ENCODE measurements around the gene SNIP1.
"Not testable (repeated sequence)": the region's sequence is repeated elsewhere in the genome, so short reads cannot be mapped to it uniquely, and the experiment has no call there.

Gene SNIP1

DNA sequence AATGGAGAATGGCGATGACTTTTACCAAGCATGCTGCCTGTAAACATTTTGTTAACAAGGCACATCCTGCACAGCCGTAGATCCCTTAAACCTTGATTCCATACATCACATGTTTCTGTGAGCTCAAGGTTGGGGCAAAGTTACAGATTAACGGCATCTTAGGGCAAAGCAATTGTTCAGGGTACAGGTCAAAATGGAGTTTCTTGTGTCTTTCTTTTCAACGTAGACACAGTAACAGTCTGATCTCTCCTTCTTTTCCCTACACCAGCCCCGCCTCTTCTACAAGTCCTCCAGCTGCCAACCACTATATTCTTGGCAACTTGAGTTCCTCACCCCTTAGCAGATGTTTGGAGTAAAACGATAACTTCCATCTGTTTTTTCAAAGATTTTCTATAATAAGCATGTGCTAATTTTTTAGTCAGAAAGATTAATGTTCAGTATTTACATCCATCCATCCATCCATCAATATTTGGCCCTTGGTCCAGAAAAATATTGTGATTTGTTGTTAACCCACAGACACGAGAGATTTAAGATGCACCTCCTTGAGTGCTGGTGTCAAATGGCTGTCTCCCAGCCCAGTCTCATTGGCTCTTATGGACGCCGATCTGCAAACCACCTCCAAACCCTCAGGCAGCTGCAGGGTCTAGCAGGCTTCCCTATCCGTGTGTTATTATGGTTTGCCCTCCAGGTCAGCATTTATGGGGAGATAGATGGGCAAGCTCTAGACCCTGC, 6.5 kb upstream of the SNIP1 start:
- DNase-seq (ENCODE audit: low spot score), result no peak
- TF ChIP-seq CTCF (IDR thresholded peaks at IDR 0.05; ENCODE audit: extremely low read depth, insufficient read depth, missing control alignments), result no peak
- in situ Hi-C loops (cut with MboI; ENCODE audit: low pct_unique_long_range_greater_than_20kb, low sequenced_read_pairs, unreplicated experiment), result loop anchor here (25.0 kb wide), 1 partner anchor 302 kb away; the partner anchor contains the start of gene MTF1

GRCh38 chr1:37559957-37560379, 5.9 kb upstream of the SNIP1 start:
- in situ Hi-C loops (cut with MboI; ENCODE audit: low pct_unique_long_range_greater_than_20kb, low sequenced_read_pairs, unreplicated experiment), result loop anchor here (25.0 kb wide), 1 partner anchor 302 kb away; the partner anchor contains the start of gene MTF1
- not testable (repeated sequence) for DNase-seq (ENCODE audit: low spot score)

- no peak for DNase-seq (ENCODE audit: low spot score)
- in situ Hi-C loops (cut with MboI; ENCODE audit: low pct_unique_long_range_greater_than_20kb, low sequenced_read_pairs, unreplicated experiment), result loop anchor here (25.0 kb wide), 1 partner anchor 303 kb away; the partner anchor contains the start of gene MTF1
- no peak for TF ChIP-seq CTCF (IDR thresholded peaks at IDR 0.05; ENCODE audit: extremely low read depth, insufficient read depth, missing control alignments)
Measured at GRCh38 chr1:37559080-37559479, 5.0 kb upstream of the SNIP1 start.

- no peak for TF ChIP-seq CTCF (IDR thresholded peaks at IDR 0.05; ENCODE audit: extremely low read depth, insufficient read depth, missing control alignments)
- DNase-seq (ENCODE audit: low spot score), result no peak
- in situ Hi-C loops (cut with MboI; ENCODE audit: low pct_unique_long_range_greater_than_20kb, low sequenced_read_pairs, unreplicated experiment), result loop anchor here (25.0 kb wide), 1 partner anchor 304 kb away; the partner anchor contains the start of gene MTF1
Measured at GRCh38 chr1:37558411-37558810, 4.3 kb upstream of the SNIP1 start.

DNA sequence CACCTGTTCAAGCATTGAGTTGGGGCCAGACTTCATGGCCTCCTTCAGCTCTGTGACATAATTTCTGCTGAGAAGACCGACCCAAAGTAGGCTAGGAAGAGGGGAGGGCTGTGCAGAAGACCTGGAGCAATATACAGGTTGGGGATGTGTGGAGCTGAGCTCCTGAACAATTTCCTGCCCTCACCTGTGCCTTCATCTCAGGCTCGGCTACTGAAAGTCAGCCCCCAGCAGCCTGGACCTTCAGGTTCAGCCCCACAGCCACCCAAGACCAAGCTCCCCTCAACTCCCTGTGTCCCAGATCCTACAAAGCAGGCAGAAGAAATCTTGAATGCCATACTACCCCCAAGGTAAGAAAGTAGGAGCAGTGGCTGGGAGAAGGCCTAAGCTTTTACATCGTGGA, 3.3 kb upstream of the SNIP1 start:
- in situ Hi-C loops (cut with MboI; ENCODE audit: low pct_unique_long_range_greater_than_20kb, low sequenced_read_pairs, unreplicated experiment), result loop anchor here (25.0 kb wide), 1 partner anchor 305 kb away; the partner anchor contains the start of gene MTF1

DNA sequence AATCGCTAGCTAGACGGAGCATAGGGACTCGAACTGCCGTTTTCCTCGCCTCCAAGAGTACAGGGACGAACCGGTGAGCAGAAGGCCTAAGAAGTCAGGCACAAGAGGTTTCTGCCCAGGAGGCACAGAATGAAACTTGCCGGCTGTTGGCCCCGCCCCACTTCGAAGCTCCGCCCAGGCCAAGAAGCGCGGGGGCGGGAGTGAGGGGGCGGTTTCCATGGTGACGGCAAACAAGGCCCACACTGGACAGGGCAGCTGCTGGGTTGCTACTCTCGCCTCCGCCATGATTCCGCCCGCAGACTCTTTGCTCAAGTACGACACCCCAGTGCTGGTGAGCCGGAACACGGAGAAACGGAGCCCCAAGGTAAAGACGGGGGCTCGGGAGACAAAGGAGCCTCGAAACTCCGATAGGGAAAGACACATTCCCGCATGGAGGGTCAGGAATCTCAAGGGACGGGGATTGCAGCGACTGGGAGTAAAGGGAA, 2.7 kb upstream of the SNIP1 start, which contains the start of gene DNALI1:
Gene DNALI1 (plus strand): TSS at position 229 of the 485 bp plus-strand sequence. CDS start 55 bp downstream, at position 284.
- in situ Hi-C loops (cut with MboI; ENCODE audit: low pct_unique_long_range_greater_than_20kb, low sequenced_read_pairs, unreplicated experiment), result loop anchor here (25.0 kb wide), 1 partner anchor 306 kb away; the partner anchor contains the start of gene MTF1
- DNase-seq (ENCODE audit: low spot score), result peak; percentile 72

More for the DNA sequence above, 3.3 kb upstream of the SNIP1 start:
- DNase-seq (ENCODE audit: low spot score), result no peak
- TF ChIP-seq CTCF (IDR thresholded peaks at IDR 0.05; ENCODE audit: extremely low read depth, insufficient read depth, missing control alignments), result no peak

More for the DNA sequence above, 2.7 kb upstream of the SNIP1 start, which contains the start of gene DNALI1:
- no peak for TF ChIP-seq CTCF (IDR thresholded peaks at IDR 0.05; ENCODE audit: extremely low read depth, insufficient read depth, missing control alignments)

All from GM13977 (cell line).